Activated CD4-positive, CD25-positive, alpha-beta regulatory T cell treated with anti-CD3 and anti-CD28 coated beads, Interleukin-2, amount 50 U/mL, for 72 hours (primary cell): ENCODE results near the gene PHGDH.
"Not testable (repeated sequence)": the region's sequence is repeated elsewhere in the genome, so short reads cannot be mapped to it uniquely, and the experiment has no call there.

ENCODE experiments used
- DNase-seq: peaks from one replicate; pipeline ENCODE4 v3.0.0; 2021

PHGDH gene

GRCh38 chr1:119711804-119712341 lies at the start of gene PHGDH:
PHGDH (plus strand) TSS chr1:119711934; CDS start chr1:119712023, 89 bp downstream.
- peak; percentile 40 for DNase-seq

GRCh38 chr1:119662034-119662437 lies 49.7 kb upstream of the PHGDH start:
- no peak for DNase-seq

GRCh38 chr1:119664067-119664466 lies 47.7 kb upstream of the PHGDH start:
- no peak for DNase-seq

GRCh38 chr1:119667173-119667572 lies 44.6 kb upstream of the PHGDH start:
- no peak for DNase-seq

- DNase-seq: no peak
Measured at GRCh38 chr1:119670898-119671297, 40.8 kb upstream of the PHGDH start.

- DNase-seq: no peak
Measured at GRCh38 chr1:119673171-119673940, 38.4 kb upstream of the PHGDH start.

- no peak for DNase-seq
Measured at GRCh38 chr1:119674111-119674526, 37.6 kb upstream of the PHGDH start.

GRCh38 chr1:119674835-119675289 lies 36.9 kb upstream of the PHGDH start:
- no peak for DNase-seq

GRCh38 chr1:119675349-119676345 lies 36.1 kb upstream of the PHGDH start:
- peak; percentile 57 for DNase-seq

- DNase-seq: no peak
Measured at GRCh38 chr1:119676571-119677206, 35.0 kb upstream of the PHGDH start.

GRCh38 chr1:119679223-119679622 lies 32.5 kb upstream of the PHGDH start:
- DNase-seq: no peak

- no peak for DNase-seq
Measured at GRCh38 chr1:119680193-119680592, 31.5 kb upstream of the PHGDH start.

GRCh38 chr1:119680723-119681122 lies 31.0 kb upstream of the PHGDH start:
- DNase-seq: no peak

- no peak for DNase-seq
Measured at GRCh38 chr1:119681560-119681959, 30.2 kb upstream of the PHGDH start.

GRCh38 chr1:119682141-119682540 lies 29.6 kb upstream of the PHGDH start:
- no peak for DNase-seq

- no peak for DNase-seq
Measured at GRCh38 chr1:119683893-119684292, 27.8 kb upstream of the PHGDH start.

- DNase-seq: no peak
Measured at GRCh38 chr1:119686661-119687060, 25.1 kb upstream of the PHGDH start.

- no peak for DNase-seq
Measured at GRCh38 chr1:119687434-119688079, 24.2 kb upstream of the PHGDH start.

GRCh38 chr1:119688810-119689209 lies 22.9 kb upstream of the PHGDH start:
- no peak for DNase-seq

GRCh38 chr1:119689511-119689910 lies 22.2 kb upstream of the PHGDH start:
- no peak for DNase-seq

GRCh38 chr1:119696863-119697262 lies 14.9 kb upstream of the PHGDH start:
- not testable (repeated sequence) for DNase-seq

- no peak for DNase-seq
Measured at GRCh38 chr1:119697598-119697997, 14.1 kb upstream of the PHGDH start.
